HG03159 (cell line): Measurements from ENCODE around the gene SERPING1.

Source experiments
- ATAC-seq: cut with Tn5 transposase; IDR thresholded peaks from one replicate; pipeline ENCODE4 v1.9.1; 2021; ENCODE audit warnings: mild to moderate bottlenecking, moderate library complexity; ENCODE audit not compliant: unreplicated experiment

The SERPING1 gene

GRCh38 chr11:57638005-57638781, 40.7 kb downstream of the SERPING1 start:
- ATAC-seq: no peak

- ATAC-seq: no peak
These were observed 41.4 kb downstream of the SERPING1 start for GRCh38 chr11:57638811-57639320.

GRCh38 chr11:57639321-57640067, 42.0 kb downstream of the SERPING1 start:
- no peak for ATAC-seq

GRCh38 chr11:57640068-57640800, 42.7 kb downstream of the SERPING1 start:
- ATAC-seq: no peak

- ATAC-seq: no peak
These were observed 43.7 kb downstream of the SERPING1 start for GRCh38 chr11:57641011-57641807.

- no peak for ATAC-seq
These were observed 46.3 kb downstream of the SERPING1 start for GRCh38 chr11:57643802-57644201.

- peak; percentile 45 for ATAC-seq
These were observed 47.5 kb downstream of the SERPING1 start for GRCh38 chr11:57644748-57645688.

GRCh38 chr11:57645689-57646085, 48.2 kb downstream of the SERPING1 start:
- ATAC-seq: no peak

GRCh38 chr11:57646194-57646798, 48.8 kb downstream of the SERPING1 start:
- ATAC-seq: no peak

GRCh38 chr11:57646799-57647303, 49.4 kb downstream of the SERPING1 start:
- ATAC-seq: no peak

GRCh38 chr11:57647372-57647771, 49.9 kb downstream of the SERPING1 start:
- no peak for ATAC-seq

- no peak for ATAC-seq
These were observed 50.7 kb downstream of the SERPING1 start for GRCh38 chr11:57647960-57648800.

GRCh38 chr11:57648801-57649735, 51.6 kb downstream of the SERPING1 start:
- ATAC-seq: no peak

GRCh38 chr11:57649826-57650738, 52.6 kb downstream of the SERPING1 start, which contains the start of gene YPEL4:
YPEL4 (minus strand) TSS chr11:57649912; CDS start chr11:57647107, 2,805 bp downstream.
- no peak for ATAC-seq

GRCh38 chr11:57650739-57651090, 53.2 kb downstream of the SERPING1 start:
- no peak for ATAC-seq

GRCh38 chr11:57651408-57651807, 53.9 kb downstream of the SERPING1 start:
- ATAC-seq: no peak
